HEK293T (cell line): ENCODE measurements around the gene AKNA.
"Not testable (repeated sequence)": the region's sequence is repeated elsewhere in the genome, so short reads cannot be mapped to it uniquely, and the experiment has no call there.

Experiments
- CTCF ChIA-PET: fragments of 350-600 bp; formaldehyde crosslinking; extraction: SDS; loops from one replicate; lab custom pipeline; 2021; ENCODE audit warnings: antibody characterized with exemption, inconsistent platforms; lab: Yijun Ruan, JAX
- POLR2A ChIA-PET: fragments of 350-600 bp; formaldehyde crosslinking; extraction: SDS; loops from one replicate; lab custom pipeline; 2020; ENCODE audit warnings: antibody characterized with exemption, inconsistent platforms; lab: Yijun Ruan, JAX
- DNase-seq: peaks from one replicate; pipeline ENCODE4 v3.0.0; 2012; ENCODE audit warnings: mixed read lengths; ENCODE audit errors: extremely low spot score
- ARNT ChIP-seq: fragments of 450-650 bp; IDR thresholded peaks from 2 replicates; pipeline ENCODE4 v1.6.1; 2017; ENCODE audit warnings: mild to moderate bottlenecking
- BHLHE40 ChIP-seq: fragments of 450-650 bp; IDR thresholded peaks from 2 replicates; pipeline ENCODE4 v1.6.1; 2016; ENCODE audit warnings: mild to moderate bottlenecking, moderate library complexity, borderline replicate concordance
- CTBP1 ChIP-seq: fragments of 450-650 bp; IDR thresholded peaks from 2 replicates; pipeline ENCODE4 v1.6.1; 2016; ENCODE audit warnings: borderline replicate concordance
- ELF4 ChIP-seq: fragments of 450-650 bp; IDR thresholded peaks from 2 replicates; pipeline ENCODE4 v1.6.1; 2017; ENCODE audit warnings: antibody characterized with exemption
- FOXA1 ChIP-seq: fragments of 450-650 bp; IDR thresholded peaks from 2 replicates; pipeline ENCODE4 v1.6.1; 2016; ENCODE audit warnings: mild to moderate bottlenecking
- FOXK2 ChIP-seq: fragments of 450-650 bp; IDR thresholded peaks from 2 replicates; pipeline ENCODE4 v1.6.1; 2016; ENCODE audit warnings: mild to moderate bottlenecking
- FOXM1 ChIP-seq: fragments of 450-650 bp; IDR thresholded peaks from 2 replicates; pipeline ENCODE4 v1.6.1; 2017; ENCODE audit warnings: mild to moderate bottlenecking, borderline replicate concordance
- HDGF ChIP-seq: fragments of 450-650 bp; IDR thresholded peaks from 2 replicates; pipeline ENCODE4 v1.6.1; 2017; ENCODE audit warnings: antibody characterized with exemption, borderline replicate concordance
- L3MBTL2 ChIP-seq: fragments of 450-650 bp; conservative IDR thresholded peaks from 2 replicates; pipeline ENCODE4 v1.6.1; 2016; ENCODE audit warnings: mild to moderate bottlenecking
- LEF1 ChIP-seq: fragments of 450-650 bp; IDR thresholded peaks from 2 replicates; pipeline ENCODE4 v1.6.1; 2017; ENCODE audit warnings: mild to moderate bottlenecking, borderline replicate concordance
- NFRKB ChIP-seq: fragments of 450-650 bp; IDR thresholded peaks from 2 replicates; pipeline ENCODE4 v1.6.1; 2016; ENCODE audit warnings: mild to moderate bottlenecking, moderate library complexity
- PKNOX1 ChIP-seq: fragments of 450-650 bp; IDR thresholded peaks from 2 replicates; pipeline ENCODE4 v1.6.1; 2016
- SP1 ChIP-seq: fragments of 450-650 bp; IDR thresholded peaks from 2 replicates; pipeline ENCODE4 v1.6.1; 2017
- SUZ12 ChIP-seq: fragments of 450-650 bp; IDR thresholded peaks from 2 replicates; pipeline ENCODE4 v1.6.1; 2016; ENCODE audit warnings: mild to moderate bottlenecking
- TARDBP ChIP-seq: fragments of 450-650 bp; IDR thresholded peaks from 2 replicates; pipeline ENCODE4 v1.6.1; 2016
- ZNF384 ChIP-seq: fragments of 450-650 bp; IDR thresholded peaks from 2 replicates; pipeline ENCODE4 v1.6.1; 2016

The AKNA gene

GRCh38 chr9:114336157-114336556, 51.6 kb downstream of the AKNA start:
- CTCF ChIA-PET: no interaction called here
- DNase-seq: no peak
- POLR2A ChIA-PET: no interaction called here
- TF ChIP-seq CTBP1 (no peak), ZNF384 (no peak), BHLHE40 (no peak), ELF4 (no peak), TARDBP (no peak), HDGF (no peak), LEF1 (no peak), PKNOX1 (no peak), NFRKB (no peak), L3MBTL2 (no peak), FOXA1 (no peak)

- no peak for TF ChIP-seq SP1
- TF ChIP-seq ELF4: no peak
- TF ChIP-seq HDGF: no peak
- no peak for TF ChIP-seq FOXA1
Observed at GRCh38 chr9:114335745-114336144, 52.0 kb downstream of the AKNA start.

GRCh38 chr9:114334490-114334889, 53.3 kb downstream of the AKNA start:
- POLR2A ChIA-PET: no interaction called here
- CTCF ChIA-PET: no interaction called here
- DNase-seq: no peak
- TF ChIP-seq ARNT: no peak
- no peak for TF ChIP-seq SP1
- TF ChIP-seq TARDBP: no peak
- TF ChIP-seq SUZ12: no peak
- no peak for TF ChIP-seq L3MBTL2
- no peak for TF ChIP-seq NFRKB
- TF ChIP-seq FOXK2: no peak
- TF ChIP-seq BHLHE40: no peak
- TF ChIP-seq CTBP1: no peak
- no peak for TF ChIP-seq FOXA1
- TF ChIP-seq PKNOX1: no peak
- TF ChIP-seq ZNF384: no peak
- TF ChIP-seq LEF1: no peak
- no peak for TF ChIP-seq ELF4

More at GRCh38 chr9:114335745-114336144, 52.0 kb downstream of the AKNA start:
- no peak for DNase-seq
- POLR2A ChIA-PET: no interaction called here
- CTCF ChIA-PET: interaction anchor here (0.7 kb wide), 1 partner anchor 283 kb away, joined by 6 read pairs; no protein-coding TSS in a partner anchor

- DNase-seq, CTCF ChIA-PET, POLR2A ChIA-PET: not testable (repeated sequence)
Observed at GRCh38 chr9:114333718-114334117, 54.1 kb downstream of the AKNA start.

GRCh38 chr9:114332474-114333040, 55.2 kb downstream of the AKNA start:
- DNase-seq, POLR2A ChIA-PET, CTCF ChIA-PET: not testable (repeated sequence)

- POLR2A ChIA-PET, CTCF ChIA-PET, DNase-seq: not testable (repeated sequence)
Observed at GRCh38 chr9:114331229-114332195, 56.3 kb downstream of the AKNA start.

- TF ChIP-seq TARDBP (no peak), NFRKB (no peak), ZNF384 (no peak), FOXA1 (no peak), CTBP1 (no peak), FOXM1 (no peak), L3MBTL2 (no peak), FOXK2 (no peak)
- no peak for DNase-seq
- CTCF ChIA-PET: interaction anchor here (0.6 kb wide), 1 partner anchor 9 kb away, joined by 3 read pairs; no protein-coding TSS in a partner anchor
- POLR2A ChIA-PET: no interaction called here
Observed at GRCh38 chr9:114330636-114331035, 57.1 kb downstream of the AKNA start.

- POLR2A ChIA-PET, CTCF ChIA-PET, DNase-seq: not testable (repeated sequence)
Observed at GRCh38 chr9:114329625-114330022, 58.2 kb downstream of the AKNA start, which contains the start of gene ORM2. ORM2 (plus strand) TSS chr9:114329869; CDS start chr9:114329905, 36 bp downstream.

GRCh38 chr9:114328937-114329624, 58.7 kb downstream of the AKNA start:
- CTCF ChIA-PET, DNase-seq, POLR2A ChIA-PET: not testable (repeated sequence)

- CTCF ChIA-PET, POLR2A ChIA-PET, DNase-seq: not testable (repeated sequence)
Observed at GRCh38 chr9:114328357-114328820, 59.4 kb downstream of the AKNA start.
